WTC11 (cell line): Measurements from ENCODE around the gene SFRP2. TPM values are rescaled to one million over a fixed set of nuclear protein-coding genes. Genes with fewer than 3 reads are reported as not detected.

Source experiments
- ATAC-seq: fragments of 200-7000 bp; cut with Tn5 transposase; 2 replicates; pipeline ENCODE4 v1.10.0; 2021; ENCODE audit warnings: mild to moderate bottlenecking, moderate library complexity
- CTCF ChIA-PET: fragments of 300-600 bp; sonication (Branson Sonifier 250); formaldehyde crosslinking; loops from one replicate; lab custom pipeline; 2021; ENCODE audit warnings: antibody characterized with exemption; lab: Charles Lee
- POLR2A ChIA-PET: fragments of 350-600 bp; sonication (Branson Sonifier 250); formaldehyde crosslinking; loops from one replicate; lab custom pipeline; 2021; ENCODE audit warnings: antibody characterized with exemption; lab: Charles Lee
- DNase-seq: peaks from one replicate; pipeline ENCODE4 v3.0.0; 2021; ENCODE audit warnings: low spot score
- H3K27ac Mint-ChIP-seq: 2 replicates; pipeline ENCODE4 v1.8.0; 2021; ENCODE audit warnings: mixed read lengths
- H3K27me3 Mint-ChIP-seq: 2 replicates; pipeline ENCODE4 v1.8.0; 2021; ENCODE audit warnings: low read depth, mild to moderate bottlenecking, moderate library complexity, mixed read lengths
- H3K36me3 Mint-ChIP-seq: 2 replicates; pipeline ENCODE4 v1.8.0; 2021; ENCODE audit warnings: mixed read lengths
- H3K4me1 Mint-ChIP-seq: 2 replicates; pipeline ENCODE4 v1.8.0; 2022; ENCODE audit warnings: mixed read lengths
- H3K4me3 Mint-ChIP-seq: 2 replicates; pipeline ENCODE4 v1.8.0; 2021; ENCODE audit warnings: mild to moderate bottlenecking, moderate library complexity, mixed read lengths
- H3K9me3 Mint-ChIP-seq: 2 replicates; pipeline ENCODE4 v1.8.0; 2021; ENCODE audit warnings: mixed read lengths
- AFF4 ChIP-seq: sonication (generic); formaldehyde crosslinking; IDR thresholded peaks from 2 replicates; pipeline ENCODE4 v1.8.1; 2023; ENCODE audit warnings: mild to moderate bottlenecking, missing genetic modification reagents, borderline replicate concordance
- ATF1 ChIP-seq: sonication (generic); formaldehyde crosslinking; IDR thresholded peaks from 2 replicates; pipeline ENCODE4 v1.8.1; 2023; ENCODE audit warnings: mild to moderate bottlenecking, moderate library complexity, missing genetic modification reagents
- CREB1 ChIP-seq: sonication (generic); formaldehyde crosslinking; IDR thresholded peaks from 2 replicates; pipeline ENCODE4 v1.8.0; 2023; ENCODE audit warnings: mild to moderate bottlenecking, missing genetic modification reagents
- CREM ChIP-seq: sonication (generic); formaldehyde crosslinking; IDR thresholded peaks from 2 replicates; pipeline ENCODE4 v1.8.1; 2022; ENCODE audit warnings: mild to moderate bottlenecking, missing genetic modification reagents, moderate library complexity
- E2F1 ChIP-seq: sonication (generic); formaldehyde crosslinking; IDR thresholded peaks from 2 replicates; pipeline ENCODE4 v1.8.0; 2022; ENCODE audit warnings: mild to moderate bottlenecking, missing genetic modification reagents
- E2F5 ChIP-seq: sonication (generic); formaldehyde crosslinking; IDR thresholded peaks from 2 replicates; pipeline ENCODE4 v1.8.1; 2022; ENCODE audit warnings: mild to moderate bottlenecking, moderate library complexity, missing genetic modification reagents
- ELF4 ChIP-seq: sonication (generic); formaldehyde crosslinking; IDR thresholded peaks from 2 replicates; pipeline ENCODE4 v1.8.1; 2022; ENCODE audit warnings: low read depth, mild to moderate bottlenecking, moderate library complexity, missing genetic modification reagents
- ESRRA ChIP-seq: sonication (generic); formaldehyde crosslinking; IDR thresholded peaks from 2 replicates; pipeline ENCODE4 v1.8.1; 2022; ENCODE audit warnings: mild to moderate bottlenecking, missing genetic modification reagents, borderline replicate concordance
- FOXK1 ChIP-seq: sonication (generic); formaldehyde crosslinking; IDR thresholded peaks from 2 replicates; pipeline ENCODE4 v1.8.0; 2022; ENCODE audit warnings: mild to moderate bottlenecking, moderate library complexity, missing genetic modification reagents
- GRHL2 ChIP-seq: fragments of 250-450 bp; sonication (Bioruptor Pico); IDR thresholded peaks from 2 replicates; pipeline ENCODE4 v1.8.0; 2022; ENCODE audit warnings: mild to moderate bottlenecking, moderate library complexity; ENCODE audit not compliant: insufficient replicate concordance, severe bottlenecking
- GTF2I ChIP-seq: fragments of 250-450 bp; sonication (Bioruptor Pico); conservative IDR thresholded peaks from 2 replicates; pipeline ENCODE4 v1.4.0; 2021; ENCODE audit warnings: mild to moderate bottlenecking
- IRF2 ChIP-seq: sonication (generic); formaldehyde crosslinking; IDR thresholded peaks from 2 replicates; pipeline ENCODE4 v1.8.0; 2022; ENCODE audit warnings: low read depth, missing genetic modification reagents, borderline replicate concordance
- MYBL2 ChIP-seq: sonication (generic); formaldehyde crosslinking; IDR thresholded peaks from 2 replicates; pipeline ENCODE4 v1.8.1; 2023; ENCODE audit warnings: mild to moderate bottlenecking, moderate library complexity, missing genetic modification reagents
- NR1H2 ChIP-seq: sonication (generic); formaldehyde crosslinking; IDR thresholded peaks from 2 replicates; pipeline ENCODE4 v1.9.0; 2021; ENCODE audit warnings: mild to moderate bottlenecking, moderate library complexity, missing genetic modification reagents
- NR2C2 ChIP-seq: sonication (generic); formaldehyde crosslinking; IDR thresholded peaks from 2 replicates; pipeline ENCODE4 v1.8.0; 2022; ENCODE audit warnings: mild to moderate bottlenecking, missing genetic modification reagents
- OVOL2 ChIP-seq: fragments of 250-450 bp; sonication (Bioruptor Pico); IDR thresholded peaks from 2 replicates; pipeline ENCODE4 v1.9.0; 2021; ENCODE audit warnings: mild to moderate bottlenecking, borderline replicate concordance
- PREB ChIP-seq: sonication (generic); formaldehyde crosslinking; IDR thresholded peaks from 2 replicates; pipeline ENCODE4 v1.8.1; 2022; ENCODE audit warnings: mild to moderate bottlenecking, missing genetic modification reagents, moderate library complexity, borderline replicate concordance
- RELA ChIP-seq: sonication (generic); formaldehyde crosslinking; IDR thresholded peaks from 2 replicates; pipeline ENCODE4 v1.8.1; 2022; ENCODE audit warnings: missing genetic modification reagents, mild to moderate bottlenecking, borderline replicate concordance
- RORB ChIP-seq: fragments of 250-450 bp; sonication (Bioruptor Pico); IDR thresholded peaks from 2 replicates; pipeline ENCODE4 v1.9.0; 2021; ENCODE audit warnings: mild to moderate bottlenecking
- SMAD4 ChIP-seq: sonication (generic); formaldehyde crosslinking; IDR thresholded peaks from 2 replicates; pipeline ENCODE4 v1.8.0; 2022; ENCODE audit warnings: mild to moderate bottlenecking, missing genetic modification reagents
- SP1 ChIP-seq: sonication (generic); formaldehyde crosslinking; conservative IDR thresholded peaks from 2 replicates; pipeline ENCODE4 v1.8.1; 2022; ENCODE audit warnings: missing genetic modification reagents
- TP53 ChIP-seq: sonication (generic); formaldehyde crosslinking; IDR thresholded peaks from 2 replicates; pipeline ENCODE4 v1.8.1; 2023; ENCODE audit warnings: mild to moderate bottlenecking, missing genetic modification reagents
- ZBTB21 ChIP-seq: sonication (generic); formaldehyde crosslinking; IDR thresholded peaks from 2 replicates; pipeline ENCODE4 v1.8.1; 2023; ENCODE audit warnings: mild to moderate bottlenecking, missing genetic modification reagents, borderline replicate concordance
- ZNF396 ChIP-seq: fragments of 250-450 bp; sonication (Bioruptor Pico); IDR thresholded peaks from 2 replicates; pipeline ENCODE4 v1.8.0; 2021; ENCODE audit warnings: mild to moderate bottlenecking, moderate library complexity, borderline replicate concordance
- ZSCAN18 ChIP-seq: fragments of 250-450 bp; sonication (Bioruptor Pico); IDR thresholded peaks from 2 replicates; pipeline ENCODE4 v2.1.2; 2022; ENCODE audit warnings: mild to moderate bottlenecking, moderate library complexity
- total RNA-seq: library from RNA; stranded (reverse); gene quantifications from 3 replicates; pipeline ENCODE4 v1.2.3, GENCODE V29; 2021

SFRP2 gene
- total RNA-seq, 1 experiment from 2014 or later, result 417 TPM

DNA sequence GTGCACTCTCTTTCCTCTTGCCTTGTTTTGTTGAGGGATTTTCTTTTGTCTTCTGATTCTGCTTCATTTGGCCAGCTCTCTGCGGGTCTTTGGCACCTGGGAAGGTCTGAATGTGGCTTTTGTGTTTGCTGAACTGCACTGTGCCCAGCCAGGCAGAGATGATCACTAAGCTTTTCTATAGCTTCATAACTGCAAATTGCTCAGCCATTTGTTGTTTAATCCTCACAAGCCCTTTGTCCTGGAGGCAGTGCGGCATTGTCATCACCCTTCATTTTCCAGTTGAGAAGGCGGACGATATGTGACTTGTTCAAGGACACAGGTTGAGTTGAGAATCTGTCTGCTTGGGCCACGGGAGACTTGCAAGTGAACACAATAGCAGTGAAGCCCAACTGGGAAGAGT, 46.0 kb upstream of the SFRP2 start:
- ChIA-PET CTCF (no interaction called here), POLR2A (no interaction called here)
- Mint-ChIP-seq H3K27ac (no peak overlapping the region), H3K4me3 (no peak overlapping the region), H3K36me3 (no peaks in the 10 kb centered on the region), H3K9me3 (no peaks in the 10 kb centered on the region), H3K4me1 (peaks cover 8% of the 10 kb centered on the region), H3K27me3 (no peaks in the 10 kb centered on the region)
- DNase-seq (no peak), ATAC-seq (no peak)
- TF ChIP-seq ZNF396 (CRISPR knock-in tag), result no peak
- TF ChIP-seq AFF4, result no peak
- no peak for TF ChIP-seq GRHL2 (CRISPR knock-in tag)
- no peak for TF ChIP-seq CREM (CRISPR knock-in tag)
- TF ChIP-seq OVOL2 (CRISPR knock-in tag), result no peak
- TF ChIP-seq SMAD4 (CRISPR knock-in tag), result no peak

- CTCF ChIA-PET, result no interaction called here
- Mint-ChIP-seq H3K27me3 (no peaks in the 10 kb centered on the region), H3K4me3 (no peak overlapping the region), H3K36me3 (no peaks in the 10 kb centered on the region), H3K9me3 (0 out of 2 replicates have a peak, but pooled peaks cover 4% of the 10 kb centered on the region), H3K27ac (no peak overlapping the region), H3K4me1 (peaks cover 13% of the 10 kb centered on the region)
- POLR2A ChIA-PET, result no interaction called here
- TF ChIP-seq ZBTB21 (no peak), GTF2I (no peak), ZNF396 (CRISPR knock-in tag) (no peak), SP1 (CRISPR knock-in tag) (no peak), SMAD4 (CRISPR knock-in tag) (no peak), CREB1 (CRISPR knock-in tag) (no peak), NR2C2 (CRISPR knock-in tag) (no peak), ELF4 (CRISPR knock-in tag) (no peak), IRF2 (no peak), ATF1 (CRISPR knock-in tag) (no peak), FOXK1 (CRISPR knock-in tag) (no peak)
- ATAC-seq (no peak), DNase-seq (no peak)
Observed at GRCh38 chr4:153832720-153833287, 43.9 kb upstream of the SFRP2 start.

GRCh38 chr4:153832054-153832453, 43.2 kb upstream of the SFRP2 start:
- H3K4me3 Mint-ChIP-seq, result no peak overlapping the region
- DNase-seq, result no peak
- H3K4me1 Mint-ChIP-seq, result peaks cover 13% of the 10 kb centered on the region
- no peaks in the 10 kb centered on the region for H3K36me3 Mint-ChIP-seq
- 0 out of 2 replicates have a peak, but pooled peaks cover 4% of the 10 kb centered on the region for H3K9me3 Mint-ChIP-seq
- no peaks in the 10 kb centered on the region for H3K27me3 Mint-ChIP-seq
- POLR2A ChIA-PET, result no interaction called here
- no peak overlapping the region for H3K27ac Mint-ChIP-seq
- CTCF ChIA-PET, result no interaction called here
- ATAC-seq, result no peak
- TF ChIP-seq PREB (no peak), NR1H2 (CRISPR knock-in tag) (no peak), RELA (CRISPR knock-in tag) (no peak), IRF2 (no peak), MYBL2 (CRISPR knock-in tag) (no peak), ZSCAN18 (CRISPR knock-in tag) (no peak), TP53 (CRISPR knock-in tag) (no peak), ESRRA (CRISPR knock-in tag) (no peak), E2F5 (CRISPR knock-in tag) (no peak), E2F1 (no peak), ATF1 (CRISPR knock-in tag) (no peak), RORB (CRISPR knock-in tag) (no peak)
